Measurements from ENCODE around the gene CACNA1C. TPM values are rescaled to one million over a fixed set of nuclear protein-coding genes. Genes with fewer than 3 reads are reported as not detected.
A peak's percentile ranks its signal among the peaks of the same experiment; 100 is the strongest.

The CACNA1C gene
- total RNA-seq, 1 experiment from 2014 or later = 0.35 TPM

- no peak for DNase-seq
- Histone ChIP-seq H3K4me3 (ENCODE audit: insufficient read depth, low read depth, low read length) (no peak overlapping the region), H3K27me3 (ENCODE audit: control insufficient read depth, insufficient read depth, low read length) (no peaks in the 10 kb centered on the region), H3K36me3 (replicated peaks; ENCODE audit: control insufficient read depth, insufficient read depth, low read length) (no peaks in the 10 kb centered on the region)
Measured at GRCh38 chr12:2276288-2277033, 223.7 kb downstream of the CACNA1C start.

- Histone ChIP-seq H3K4me3 (ENCODE audit: insufficient read depth, low read depth, low read length) (no peak overlapping the region), H3K36me3 (replicated peaks; ENCODE audit: control insufficient read depth, insufficient read depth, low read length) (no peaks in the 10 kb centered on the region), H3K27me3 (ENCODE audit: control insufficient read depth, insufficient read depth, low read length) (no peaks in the 10 kb centered on the region)
- DNase-seq = no peak
Measured at GRCh38 chr12:2277492-2278155, 224.8 kb downstream of the CACNA1C start.

- no peaks in the 10 kb centered on the region for H3K27me3 ChIP-seq (ENCODE audit: control insufficient read depth, insufficient read depth, low read length)
- no peak for DNase-seq
- H3K36me3 ChIP-seq (replicated peaks; ENCODE audit: control insufficient read depth, insufficient read depth, low read length) = no peaks in the 10 kb centered on the region
- H3K4me3 ChIP-seq (ENCODE audit: insufficient read depth, low read depth, low read length) = no peak overlapping the region
Measured at GRCh38 chr12:2281446-2281845, 228.7 kb downstream of the CACNA1C start.

GRCh38 chr12:2282318-2282717 lies 229.5 kb downstream of the CACNA1C start:
- peak; percentile 74 for DNase-seq
- H3K27me3 ChIP-seq (ENCODE audit: control insufficient read depth, insufficient read depth, low read length) = no peaks in the 10 kb centered on the region
- no peaks in the 10 kb centered on the region for H3K36me3 ChIP-seq (replicated peaks; ENCODE audit: control insufficient read depth, insufficient read depth, low read length)
- H3K4me3 ChIP-seq (ENCODE audit: insufficient read depth, low read depth, low read length) = no peak overlapping the region

- H3K27me3 ChIP-seq (ENCODE audit: control insufficient read depth, insufficient read depth, low read length) = no peaks in the 10 kb centered on the region
- no peak overlapping the region for H3K4me3 ChIP-seq (ENCODE audit: insufficient read depth, low read depth, low read length)
- no peak for DNase-seq
- no peaks in the 10 kb centered on the region for H3K36me3 ChIP-seq (replicated peaks; ENCODE audit: control insufficient read depth, insufficient read depth, low read length)
Measured at GRCh38 chr12:2283480-2283879, 230.7 kb downstream of the CACNA1C start.

- H3K27me3 ChIP-seq (ENCODE audit: control insufficient read depth, insufficient read depth, low read length) = no peaks in the 10 kb centered on the region
- H3K4me3 ChIP-seq (ENCODE audit: insufficient read depth, low read depth, low read length) = no peak overlapping the region
- DNase-seq = no peak
- no peaks in the 10 kb centered on the region for H3K36me3 ChIP-seq (replicated peaks; ENCODE audit: control insufficient read depth, insufficient read depth, low read length)
Measured at GRCh38 chr12:2283916-2284315, 231.1 kb downstream of the CACNA1C start.

GRCh38 chr12:2284321-2284813 lies 231.6 kb downstream of the CACNA1C start:
- Histone ChIP-seq H3K4me3 (ENCODE audit: insufficient read depth, low read depth, low read length) (no peak overlapping the region), H3K36me3 (replicated peaks; ENCODE audit: control insufficient read depth, insufficient read depth, low read length) (no peaks in the 10 kb centered on the region), H3K27me3 (ENCODE audit: control insufficient read depth, insufficient read depth, low read length) (no peaks in the 10 kb centered on the region)
- no peak for DNase-seq

- H3K4me3 ChIP-seq (ENCODE audit: insufficient read depth, low read depth, low read length) = no peak overlapping the region
- no peaks in the 10 kb centered on the region for H3K27me3 ChIP-seq (ENCODE audit: control insufficient read depth, insufficient read depth, low read length)
- DNase-seq = peak; percentile 92
- no peaks in the 10 kb centered on the region for H3K36me3 ChIP-seq (replicated peaks; ENCODE audit: control insufficient read depth, insufficient read depth, low read length)
Measured at GRCh38 chr12:2284857-2285256, 232.1 kb downstream of the CACNA1C start.

GRCh38 chr12:2285462-2285861 lies 232.7 kb downstream of the CACNA1C start:
- H3K36me3 ChIP-seq (replicated peaks; ENCODE audit: control insufficient read depth, insufficient read depth, low read length) = no peaks in the 10 kb centered on the region
- no peaks in the 10 kb centered on the region for H3K27me3 ChIP-seq (ENCODE audit: control insufficient read depth, insufficient read depth, low read length)
- no peak for DNase-seq
- no peak overlapping the region for H3K4me3 ChIP-seq (ENCODE audit: insufficient read depth, low read depth, low read length)

GRCh38 chr12:2286047-2286446 lies 233.3 kb downstream of the CACNA1C start:
- Histone ChIP-seq H3K27me3 (ENCODE audit: control insufficient read depth, insufficient read depth, low read length) (no peaks in the 10 kb centered on the region), H3K36me3 (replicated peaks; ENCODE audit: control insufficient read depth, insufficient read depth, low read length) (no peaks in the 10 kb centered on the region), H3K4me3 (ENCODE audit: insufficient read depth, low read depth, low read length) (no peak overlapping the region)
- no peak for DNase-seq

GRCh38 chr12:2286461-2287131 lies 233.8 kb downstream of the CACNA1C start:
- H3K4me3 ChIP-seq (ENCODE audit: insufficient read depth, low read depth, low read length) = no peak overlapping the region
- DNase-seq = no peak
- H3K27me3 ChIP-seq (ENCODE audit: control insufficient read depth, insufficient read depth, low read length) = no peaks in the 10 kb centered on the region
- H3K36me3 ChIP-seq (replicated peaks; ENCODE audit: control insufficient read depth, insufficient read depth, low read length) = no peaks in the 10 kb centered on the region

- no peak overlapping the region for H3K4me3 ChIP-seq (ENCODE audit: insufficient read depth, low read depth, low read length)
- H3K36me3 ChIP-seq (replicated peaks; ENCODE audit: control insufficient read depth, insufficient read depth, low read length) = no peaks in the 10 kb centered on the region
- H3K27me3 ChIP-seq (ENCODE audit: control insufficient read depth, insufficient read depth, low read length) = no peaks in the 10 kb centered on the region
- no peak for DNase-seq
Measured at GRCh38 chr12:2287151-2287550, 234.4 kb downstream of the CACNA1C start.

- no peaks in the 10 kb centered on the region for H3K27me3 ChIP-seq (ENCODE audit: control insufficient read depth, insufficient read depth, low read length)
- no peaks in the 10 kb centered on the region for H3K36me3 ChIP-seq (replicated peaks; ENCODE audit: control insufficient read depth, insufficient read depth, low read length)
- H3K4me3 ChIP-seq (ENCODE audit: insufficient read depth, low read depth, low read length) = no peak overlapping the region
- DNase-seq = no peak
Measured at GRCh38 chr12:2287589-2287988, 234.8 kb downstream of the CACNA1C start.

GRCh38 chr12:2288001-2288400 lies 235.2 kb downstream of the CACNA1C start:
- no peak overlapping the region for H3K4me3 ChIP-seq (ENCODE audit: insufficient read depth, low read depth, low read length)
- no peak for DNase-seq
- no peaks in the 10 kb centered on the region for H3K36me3 ChIP-seq (replicated peaks; ENCODE audit: control insufficient read depth, insufficient read depth, low read length)
- no peaks in the 10 kb centered on the region for H3K27me3 ChIP-seq (ENCODE audit: control insufficient read depth, insufficient read depth, low read length)

- Histone ChIP-seq H3K36me3 (replicated peaks; ENCODE audit: control insufficient read depth, insufficient read depth, low read length) (no peaks in the 10 kb centered on the region), H3K4me3 (ENCODE audit: insufficient read depth, low read depth, low read length) (no peak overlapping the region), H3K27me3 (ENCODE audit: control insufficient read depth, insufficient read depth, low read length) (no peaks in the 10 kb centered on the region)
- no peak for DNase-seq
Measured at GRCh38 chr12:2288471-2288870, 235.7 kb downstream of the CACNA1C start.

All from H7 (cell line).